H9 (cell line): ENCODE data around the gene MOV10. TPM values are rescaled to one million over a fixed set of nuclear protein-coding genes. Genes with fewer than 3 reads are reported as not detected.

Experiments used
- DNase-seq: peaks from one replicate; pipeline ENCODE4 v3.0.0-alpha.2; 2017
- H2AFZ ChIP-seq: one replicate; pipeline ENCODE4 v1.6.1; 2013; ENCODE audit warnings: mild to moderate bottlenecking, low read length, control low read depth, moderate library complexity
- H2AK5ac ChIP-seq: 2 replicates; pipeline ENCODE4 v1.6.1; 2013; ENCODE audit warnings: low read length, control low read depth, mixed read lengths; ENCODE audit not compliant: insufficient read length
- H2BK120ac ChIP-seq: one replicate; pipeline ENCODE4 v1.6.1; 2013; ENCODE audit warnings: low read depth, mild to moderate bottlenecking, low read length, control low read depth, inconsistent platforms; ENCODE audit not compliant: poor library complexity, severe bottlenecking
- H2BK12ac ChIP-seq: 2 replicates; pipeline ENCODE4 v1.6.1; 2013; ENCODE audit warnings: low read length, control low read depth, mixed read lengths, low read depth; ENCODE audit not compliant: insufficient read length
- H2BK15ac ChIP-seq: 2 replicates; pipeline ENCODE4 v1.6.1; 2013; ENCODE audit warnings: low read depth, low read length, control low read depth
- H2BK20ac ChIP-seq: one replicate; pipeline ENCODE4 v1.6.1; 2013; ENCODE audit warnings: low read depth, mild to moderate bottlenecking, low read length, control low read depth, inconsistent platforms; ENCODE audit not compliant: poor library complexity, severe bottlenecking
- H2BK5ac ChIP-seq: 2 replicates; pipeline ENCODE4 v1.6.1; 2013; ENCODE audit warnings: low read length, control low read depth, mixed read lengths; ENCODE audit not compliant: insufficient read length
- H3K14ac ChIP-seq: 2 replicates; pipeline ENCODE4 v1.6.1; 2013; ENCODE audit warnings: low read length, control low read depth; ENCODE audit not compliant: insufficient read depth
- H3K18ac ChIP-seq: 2 replicates; pipeline ENCODE4 v1.6.1; 2013; ENCODE audit warnings: low read depth, mild to moderate bottlenecking, mixed read lengths, low read length, control low read depth; ENCODE audit not compliant: insufficient read length
- H3K23ac ChIP-seq: 2 replicates; pipeline ENCODE4 v1.6.1; 2013; ENCODE audit warnings: low read length, control low read depth, mixed read lengths, low read depth; ENCODE audit not compliant: insufficient read length
- H3K23me2 ChIP-seq: 2 replicates; pipeline ENCODE4 v1.6.1; 2013; ENCODE audit warnings: low read depth, mild to moderate bottlenecking, mixed read lengths, low read length, control low read depth; ENCODE audit not compliant: insufficient read length, poor library complexity, severe bottlenecking
- H3K27ac ChIP-seq: 2 replicates; pipeline ENCODE4 v1.5.1; 2013; ENCODE audit warnings: low read length, control low read depth, mixed read lengths, low read depth; ENCODE audit not compliant: insufficient read length
- H3K27me3 ChIP-seq: 2 replicates; pipeline ENCODE4 v1.6.1; 2013; ENCODE audit warnings: low read length, control low read depth, inconsistent platforms; ENCODE audit not compliant: insufficient read depth
- H3K4ac ChIP-seq: 2 replicates; pipeline ENCODE4 v1.6.1; 2013; ENCODE audit warnings: low read depth, mild to moderate bottlenecking, control low read depth, inconsistent platforms, low read length, moderate library complexity
- H3K4me1 ChIP-seq: 2 replicates; pipeline ENCODE4 v1.6.1; 2013; ENCODE audit warnings: low read length, control low read depth, inconsistent platforms; ENCODE audit not compliant: insufficient read depth
- H3K4me2 ChIP-seq: 2 replicates; pipeline ENCODE4 v1.6.1; 2013; ENCODE audit warnings: low read length, control low read depth, mixed read lengths; ENCODE audit not compliant: insufficient read length, insufficient read depth
- H3K56ac ChIP-seq: 2 replicates; pipeline ENCODE4 v1.6.1; 2013; ENCODE audit warnings: low read depth, mild to moderate bottlenecking, mixed read lengths, low read length, control low read depth; ENCODE audit not compliant: insufficient read length
- H3K79me1 ChIP-seq: 2 replicates; pipeline ENCODE4 v1.6.1; 2013; ENCODE audit warnings: low read depth, mild to moderate bottlenecking, moderate library complexity, low read length, control low read depth, inconsistent platforms; ENCODE audit not compliant: insufficient read depth, poor library complexity, severe bottlenecking
- H3K79me2 ChIP-seq: 2 replicates; pipeline ENCODE4 v1.6.1; 2013; ENCODE audit warnings: low read length, control low read depth, inconsistent platforms; ENCODE audit not compliant: insufficient read depth
- H3K9ac ChIP-seq: 2 replicates; pipeline ENCODE4 v1.6.1; 2013; ENCODE audit warnings: low read length, control low read depth, mixed read lengths; ENCODE audit not compliant: insufficient read length; ENCODE audit errors: extremely low read depth
- H3K9me3 ChIP-seq: one replicate; pipeline ENCODE4 v1.6.1; 2013; ENCODE audit warnings: low read depth, low read length, inconsistent platforms; ENCODE audit not compliant: control insufficient read depth
- H3T11ph ChIP-seq: one replicate; pipeline ENCODE4 v1.6.1; 2013; ENCODE audit warnings: mild to moderate bottlenecking, low read length, control low read depth, inconsistent platforms
- H4K20me1 ChIP-seq: one replicate; pipeline ENCODE4 v1.6.1; 2013; ENCODE audit not compliant: control insufficient read depth, insufficient read length, insufficient read depth
- H4K5ac ChIP-seq: 2 replicates; pipeline ENCODE4 v1.6.1; 2013; ENCODE audit warnings: low read depth, mild to moderate bottlenecking, mixed read lengths, low read length, control low read depth; ENCODE audit not compliant: insufficient read length
- H4K8ac ChIP-seq: replicated peaks from 2 replicates; pipeline ENCODE4 v1.6.1; 2013; ENCODE audit warnings: low read length, control low read depth, mixed read lengths, low read depth; ENCODE audit not compliant: insufficient read length
- H4K91ac ChIP-seq: 2 replicates; pipeline ENCODE4 v1.6.1; 2013; ENCODE audit warnings: low read depth, mild to moderate bottlenecking, moderate library complexity, mixed read lengths, low read length, control low read depth; ENCODE audit not compliant: insufficient read length
- H3K27ac Mint-ChIP-seq, 3 experiments: 2 replicates in 2 of 3; 3 replicates in 1 of 3; pipeline ENCODE4 v1.8.0; 2020 to 2021; ENCODE audit warnings: mixed read lengths in 3 of 3, mild to moderate bottlenecking in 1 of 3, moderate library complexity in 1 of 3
- H3K27me3 Mint-ChIP-seq: 2 replicates; pipeline ENCODE4 v1.8.0; 2021; ENCODE audit warnings: low read depth, mild to moderate bottlenecking, moderate library complexity, mixed read lengths
- H3K36me3 Mint-ChIP-seq, 3 experiments: 2 replicates in 2 of 3; 3 replicates in 1 of 3; pipeline ENCODE4 v1.8.0; 2020 to 2021; ENCODE audit warnings: low read depth in 3 of 3, mixed read lengths in 3 of 3; ENCODE audit not compliant: insufficient read depth in 1 of 3
- H3K4me1 Mint-ChIP-seq, 2 experiments: 2 replicates each; pipeline ENCODE4 v1.8.0; 2020; ENCODE audit warnings: mixed read lengths in 2 of 2
- H3K4me3 Mint-ChIP-seq, 2 experiments: 2 replicates in 1 of 2; 3 replicates in 1 of 2; pipeline ENCODE4 v1.8.0; 2020 to 2021; ENCODE audit warnings: mild to moderate bottlenecking in 2 of 2, mixed read lengths in 2 of 2, moderate library complexity in 1 of 2
- H3K9me3 Mint-ChIP-seq, 2 experiments: 2 replicates in 1 of 2; 3 replicates in 1 of 2; pipeline ENCODE4 v1.8.0; 2020; ENCODE audit warnings: mild to moderate bottlenecking in 2 of 2, mixed read lengths in 2 of 2, moderate library complexity in 1 of 2
- CTCF ChIP-seq: fragments of 200-600 bp; sonication (generic); conservative IDR thresholded peaks from 3 replicates; pipeline ENCODE4 v1.8.0; 2021; ENCODE audit warnings: antibody characterized with exemption, mild to moderate bottlenecking
- WGBS: extraction: QIAGEN DNeasy Blood & Tissue Kit; methylation state at CpG from one replicate; pipeline ENCODE4 v1.1.7; 2013; ENCODE audit warnings: missing lambda C conversion rate, low lambda C conversion rate, mixed read lengths; ENCODE audit not compliant: insufficient read length; ENCODE audit errors: extremely low coverage; 5-methylcytosine and 5-hydroxymethylcytosine counted together
- total RNA-seq: library from RNA; stranded (reverse); gene quantifications from 2 replicates; pipeline ENCODE4 v1.2.1, GENCODE V29; 2021

The MOV10 gene
- total RNA-seq, 1 experiment from 2014 or later: 77.8 TPM

GRCh38 chr1:112689842-112690237 is 15.4 kb downstream of the MOV10 start:
- Histone ChIP-seq H3K56ac (no peak overlapping the region), H2BK15ac (no peak overlapping the region), H3T11ph (no peak overlapping the region), H3K79me2 (no peaks in the 10 kb centered on the region), H3K18ac (no peak overlapping the region), H3K23ac (no peak overlapping the region), H3K9ac (no peak overlapping the region), H2BK20ac (no peak overlapping the region), H3K4me1 (no peaks in the 10 kb centered on the region), H3K79me1 (no peaks in the 10 kb centered on the region), H2BK5ac (no peak overlapping the region), H3K4me2 (no peak overlapping the region), H4K20me1 (no peaks in the 10 kb centered on the region), H4K91ac (no peak overlapping the region), H3K9me3 (no peaks in the 10 kb centered on the region), H4K8ac (no peak overlapping the region), H3K27me3 (no peaks in the 10 kb centered on the region), H4K5ac (no peak overlapping the region), H3K4ac (no peak overlapping the region), H2BK12ac (no peak overlapping the region), H2AFZ (no peak overlapping the region), H3K27ac (no peak overlapping the region), H2AK5ac (no peak overlapping the region), H3K23me2 (no peaks in the 10 kb centered on the region), H3K14ac (no peak overlapping the region), H2BK120ac (no peak overlapping the region)
- 0 out of 7 replicates have a peak overlapping the region, but pooled peaks of 1 of the 3 experiments have one; percentile 15 for H3K27ac Mint-ChIP-seq
- no CpG with 5 or more reads among the region's 11 CpGs for WGBS
- peaks cover 17 to 44% (median 44%) of the 10 kb centered on the region in 3 experiments; a peak in 6 of 7 replicates for H3K36me3 Mint-ChIP-seq
- no peak overlapping the region for H3K4me3 Mint-ChIP-seq
- peaks cover 12 to 13% of the 10 kb centered on the region in 2 experiments for H3K4me1 Mint-ChIP-seq
- H3K9me3 Mint-ChIP-seq: no peaks in the 10 kb centered on the region
- no peak for TF ChIP-seq CTCF
- H3K27me3 Mint-ChIP-seq: no peaks in the 10 kb centered on the region
- DNase-seq: no peak
